Neural progenitor cell (in vitro differentiated cells): ENCODE results near the gene ANKS1B. TPM values are rescaled to one million over a fixed set of nuclear protein-coding genes. Genes with fewer than 3 reads are reported as not detected.

Source experiments
- DNase-seq: peaks from one replicate; pipeline ENCODE4 v3.0.0-alpha.2; 2016; ENCODE audit warnings: low spot score
- H2AFZ ChIP-seq: fragments of 200-600 bp; sonication (generic); replicated peaks from 2 replicates; pipeline ENCODE4 v1.6.1; 2016; ENCODE audit warnings: antibody characterized with exemption
- H3F3A ChIP-seq: fragments of 200-600 bp; sonication (generic); 2 replicates; pipeline ENCODE4 v1.6.1; 2016; ENCODE audit warnings: antibody characterized with exemption, low read depth
- H3K27ac ChIP-seq: fragments of 200-600 bp; sonication (generic); 2 replicates; pipeline ENCODE4 v1.5.1; 2016; ENCODE audit warnings: mild to moderate bottlenecking
- H3K27me3 ChIP-seq: fragments of 200-600 bp; sonication (generic); 2 replicates; pipeline ENCODE4 v1.6.1; 2016; ENCODE audit warnings: mild to moderate bottlenecking, moderate library complexity
- H3K36me3 ChIP-seq: fragments of 200-600 bp; sonication (generic); 2 replicates; pipeline ENCODE4 v1.5.1; 2016
- H3K4me1 ChIP-seq: fragments of 200-600 bp; sonication (generic); 2 replicates; pipeline ENCODE4 v1.6.1; 2016; ENCODE audit warnings: mixed run types
- H3K4me2 ChIP-seq: fragments of 200-600 bp; sonication (generic); 2 replicates; pipeline ENCODE4 v1.6.1; 2016
- H3K4me3 ChIP-seq: fragments of 200-600 bp; sonication (generic); 2 replicates; pipeline ENCODE4 v1.5.1; 2016
- H3K79me2 ChIP-seq: fragments of 200-600 bp; sonication (generic); 2 replicates; pipeline ENCODE4 v1.6.1; 2016; ENCODE audit warnings: low read depth
- H3K9ac ChIP-seq: fragments of 200-600 bp; sonication (generic); 2 replicates; pipeline ENCODE4 v1.6.1; 2016
- H3K9me3 ChIP-seq: fragments of 200-600 bp; sonication (generic); 2 replicates; pipeline ENCODE4 v1.5.1; 2016; ENCODE audit warnings: low read depth
- H4K20me1 ChIP-seq: fragments of 200-600 bp; sonication (generic); 2 replicates; pipeline ENCODE4 v1.6.1; 2016; ENCODE audit warnings: low read depth
- H3K27ac Mint-ChIP-seq: 3 replicates; pipeline ENCODE4 v1.8.0; 2021; ENCODE audit warnings: mixed read lengths
- H3K27me3 Mint-ChIP-seq: 2 replicates; pipeline ENCODE4 v1.8.0; 2022; ENCODE audit warnings: low read depth, mild to moderate bottlenecking, inconsistent platforms, moderate library complexity, mixed read lengths; ENCODE audit not compliant: insufficient read depth
- H3K36me3 Mint-ChIP-seq: 3 replicates; pipeline ENCODE4 v1.8.0; 2021; ENCODE audit warnings: mixed read lengths
- H3K4me1 Mint-ChIP-seq: 3 replicates; pipeline ENCODE4 v1.8.0; 2021; ENCODE audit warnings: mixed read lengths
- H3K4me3 Mint-ChIP-seq: 3 replicates; pipeline ENCODE4 v1.8.0; 2021; ENCODE audit warnings: mild to moderate bottlenecking, moderate library complexity, mixed read lengths
- H3K9me3 Mint-ChIP-seq: 3 replicates; pipeline ENCODE4 v1.8.0; 2020; ENCODE audit warnings: mixed read lengths
- CTCF ChIP-seq: fragments of 200-600 bp; sonication (generic); IDR thresholded peaks from 2 replicates; pipeline ENCODE4 v1.5.1; 2017; ENCODE audit warnings: antibody characterized with exemption, mild to moderate bottlenecking
- EZH2 ChIP-seq: fragments of 200-600 bp; sonication (generic); IDR thresholded peaks from 2 replicates; pipeline ENCODE4 v1.6.1; 2017; ENCODE audit warnings: antibody characterized with exemption, mild to moderate bottlenecking, moderate library complexity
- EZH2phosphoT487 ChIP-seq: fragments of 200-600 bp; sonication (generic); IDR thresholded peaks from 2 replicates; pipeline ENCODE4 v1.6.1; 2017; ENCODE audit warnings: antibody characterized with exemption
- total RNA-seq: library from RNA; depleted of rRNA; stranded (reverse); fragments of >200 nt; gene quantifications from 2 replicates; pipeline ENCODE4 v1.2.3, GENCODE V29; 2015; ENCODE audit warnings: low replicate concordance

The ANKS1B gene
- total RNA-seq, 1 donor from 2014 or later, result 7.9 TPM

GRCh38 chr12:98741556-98742265 is 1243.0 kb downstream of the ANKS1B start:
- Histone ChIP-seq H4K20me1 (no peaks in the 10 kb centered on the region), H3K9me3 (no peaks in the 10 kb centered on the region), H3K9ac (no peak overlapping the region), H3K27ac (no peak overlapping the region), H3K36me3 (no peaks in the 10 kb centered on the region), H3K79me2 (no peaks in the 10 kb centered on the region), H3K4me3 (no peak overlapping the region), H3K27me3 (peaks cover 23% of the 10 kb centered on the region), H2AFZ (no peak overlapping the region), H3F3A (peaks cover 15% of the 10 kb centered on the region), H3K4me2 (peak overlapping the region; percentile 24), H3K4me1 (peaks cover 16% of the 10 kb centered on the region)
- no peak overlapping the region for H3K4me3 Mint-ChIP-seq
- H3K27me3 Mint-ChIP-seq, result peaks cover 7% of the 10 kb centered on the region
- peaks cover 14% of the 10 kb centered on the region for H3K4me1 Mint-ChIP-seq
- no peaks in the 10 kb centered on the region for H3K9me3 Mint-ChIP-seq
- peak; percentile 58 for DNase-seq
- H3K36me3 Mint-ChIP-seq, result no peaks in the 10 kb centered on the region
- TF ChIP-seq CTCF, result no peak
- no peak for TF ChIP-seq EZH2phosphoT487
- TF ChIP-seq EZH2, result no peak
- no peak overlapping the region for H3K27ac Mint-ChIP-seq

- Histone ChIP-seq H3K4me2 (peak overlapping the region; percentile 24), H3F3A (peaks cover 17% of the 10 kb centered on the region), H3K9me3 (no peaks in the 10 kb centered on the region), H2AFZ (no peak overlapping the region), H3K36me3 (no peaks in the 10 kb centered on the region), H3K79me2 (no peaks in the 10 kb centered on the region), H3K4me1 (peaks cover 20% of the 10 kb centered on the region), H3K4me3 (no peak overlapping the region), H3K27ac (no peak overlapping the region), H3K9ac (no peak overlapping the region), H4K20me1 (no peaks in the 10 kb centered on the region), H3K27me3 (peaks cover 18% of the 10 kb centered on the region)
- no peak overlapping the region for H3K27ac Mint-ChIP-seq
- peaks cover 7% of the 10 kb centered on the region for H3K27me3 Mint-ChIP-seq
- peaks cover 3% of the 10 kb centered on the region for H3K36me3 Mint-ChIP-seq
- H3K4me1 Mint-ChIP-seq, result peaks cover 20% of the 10 kb centered on the region
- H3K4me3 Mint-ChIP-seq, result no peak overlapping the region
- TF ChIP-seq EZH2, result no peak
- no peaks in the 10 kb centered on the region for H3K9me3 Mint-ChIP-seq
- DNase-seq, result no peak
These were observed 1243.6 kb downstream of the ANKS1B start for GRCh38 chr12:98741196-98741555.

- no peak overlapping the region for H3K4me2 ChIP-seq
These were observed 1244.0 kb downstream of the ANKS1B start for GRCh38 chr12:98740751-98741150.

More at GRCh38 chr12:98740751-98741150, 1244.0 kb downstream of the ANKS1B start:
- TF ChIP-seq CTCF, result no peak
- TF ChIP-seq EZH2, result no peak
- TF ChIP-seq EZH2phosphoT487, result no peak
- Mint-ChIP-seq H3K27ac (no peak overlapping the region), H3K36me3 (peaks cover 4% of the 10 kb centered on the region), H3K9me3 (no peaks in the 10 kb centered on the region), H3K4me1 (peaks cover 23% of the 10 kb centered on the region), H3K27me3 (peaks cover 7% of the 10 kb centered on the region), H3K4me3 (no peak overlapping the region)
- H3K27ac ChIP-seq, result no peak overlapping the region
- no peak overlapping the region for H3K4me3 ChIP-seq
- peaks cover 21% of the 10 kb centered on the region for H3F3A ChIP-seq
- no peak for DNase-seq
- H3K36me3 ChIP-seq, result no peaks in the 10 kb centered on the region
- H2AFZ ChIP-seq, result no peak overlapping the region
- peaks cover 14% of the 10 kb centered on the region for H3K27me3 ChIP-seq
- H3K4me1 ChIP-seq, result peaks cover 25% of the 10 kb centered on the region
- H3K9ac ChIP-seq, result no peak overlapping the region
- no peaks in the 10 kb centered on the region for H3K9me3 ChIP-seq
- H3K79me2 ChIP-seq, result no peaks in the 10 kb centered on the region
- no peaks in the 10 kb centered on the region for H4K20me1 ChIP-seq
